ENCODE results near the gene ABTB2.

The ABTB2 gene

DNA sequence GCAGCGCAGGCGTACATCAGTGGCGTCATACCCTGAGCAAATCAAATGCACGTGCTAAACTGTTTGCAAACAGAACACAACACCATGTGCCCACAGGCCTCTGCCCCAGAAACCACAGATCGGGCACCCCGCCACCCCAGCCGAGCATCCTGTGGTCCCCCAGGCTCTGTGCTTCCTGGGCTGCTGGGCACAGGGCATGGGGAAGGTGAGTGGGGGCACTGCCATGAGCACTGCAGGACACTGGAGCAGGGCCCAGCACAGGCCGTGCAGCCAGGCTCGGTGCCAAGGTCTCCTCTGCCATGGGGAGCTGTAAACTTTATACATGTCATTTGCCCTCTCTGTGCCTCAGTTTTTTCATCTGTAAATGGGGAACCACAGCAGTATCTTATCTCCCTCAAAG, 189.8 kb downstream of the ABTB2 start:
- TF ChIP-seq, protein P1, sequence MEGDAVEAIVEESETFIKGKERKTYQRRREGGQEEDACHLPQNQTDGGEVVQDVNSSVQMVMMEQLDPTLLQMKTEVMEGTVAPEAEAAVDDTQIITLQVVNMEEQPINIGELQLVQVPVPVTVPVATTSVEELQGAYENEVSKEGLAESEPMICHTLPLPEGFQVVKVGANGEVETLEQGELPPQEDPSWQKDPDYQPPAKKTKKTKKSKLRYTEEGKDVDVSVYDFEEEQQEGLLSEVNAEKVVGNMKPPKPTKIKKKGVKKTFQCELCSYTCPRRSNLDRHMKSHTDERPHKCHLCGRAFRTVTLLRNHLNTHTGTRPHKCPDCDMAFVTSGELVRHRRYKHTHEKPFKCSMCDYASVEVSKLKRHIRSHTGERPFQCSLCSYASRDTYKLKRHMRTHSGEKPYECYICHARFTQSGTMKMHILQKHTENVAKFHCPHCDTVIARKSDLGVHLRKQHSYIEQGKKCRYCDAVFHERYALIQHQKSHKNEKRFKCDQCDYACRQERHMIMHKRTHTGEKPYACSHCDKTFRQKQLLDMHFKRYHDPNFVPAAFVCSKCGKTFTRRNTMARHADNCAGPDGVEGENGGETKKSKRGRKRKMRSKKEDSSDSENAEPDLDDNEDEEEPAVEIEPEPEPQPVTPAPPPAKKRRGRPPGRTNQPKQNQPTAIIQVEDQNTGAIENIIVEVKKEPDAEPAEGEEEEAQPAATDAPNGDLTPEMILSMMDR (IDR thresholded peaks at IDR 0.05; ENCODE audit: low read depth, low read length): no peak
- DNase-seq (ENCODE audit: extremely low read depth, low read depth): no peak

DNA sequence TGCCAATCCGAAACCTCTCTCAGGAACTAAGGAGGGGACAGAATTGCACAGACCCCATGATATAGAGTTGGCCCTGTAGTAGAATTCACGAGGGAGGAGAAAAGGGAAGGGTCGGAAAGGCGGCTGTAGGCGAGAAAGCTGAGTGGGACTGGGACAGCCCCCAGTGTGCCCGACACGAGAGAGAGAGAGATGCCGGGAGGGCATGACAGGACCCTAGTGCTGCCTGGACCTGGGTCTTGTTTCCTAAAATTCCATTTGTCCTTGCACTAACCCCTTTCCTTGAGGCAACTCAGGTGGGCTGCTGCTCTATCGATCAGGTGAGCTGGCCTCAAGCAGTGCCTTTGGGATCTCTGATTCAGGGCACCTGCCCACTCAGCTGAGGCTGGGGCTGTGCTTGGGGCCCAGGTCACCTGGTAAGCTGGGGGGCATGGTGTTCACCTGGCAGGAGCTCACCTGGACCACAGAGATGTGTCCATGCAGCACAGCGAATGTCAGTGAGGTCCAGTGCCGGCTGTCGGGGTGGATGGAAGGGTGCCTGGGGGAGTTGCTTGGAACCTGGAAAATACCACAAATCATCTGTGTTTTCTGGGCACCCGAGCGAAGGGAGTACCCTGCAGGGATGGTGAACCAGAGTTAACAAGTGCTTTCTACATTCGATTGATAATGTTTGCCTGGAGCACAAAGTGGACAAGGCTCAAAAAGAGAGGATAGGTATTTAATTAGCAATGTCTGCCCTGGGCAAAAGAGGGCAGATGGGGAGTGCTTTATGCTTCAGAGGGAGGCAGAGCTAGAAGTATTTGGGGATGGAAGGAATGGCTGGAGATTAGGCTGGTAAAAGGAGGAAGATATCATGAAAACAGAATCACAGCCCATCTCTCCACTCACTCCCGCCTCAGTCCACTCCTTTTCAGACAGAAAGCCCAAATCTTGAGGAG, 190.7 kb downstream of the ABTB2 start:
- DNase-seq (ENCODE audit: extremely low read depth, low read depth): no peak
- TF ChIP-seq, protein P1 (IDR thresholded peaks at IDR 0.05; ENCODE audit: low read depth, low read length): no peak

DNA sequence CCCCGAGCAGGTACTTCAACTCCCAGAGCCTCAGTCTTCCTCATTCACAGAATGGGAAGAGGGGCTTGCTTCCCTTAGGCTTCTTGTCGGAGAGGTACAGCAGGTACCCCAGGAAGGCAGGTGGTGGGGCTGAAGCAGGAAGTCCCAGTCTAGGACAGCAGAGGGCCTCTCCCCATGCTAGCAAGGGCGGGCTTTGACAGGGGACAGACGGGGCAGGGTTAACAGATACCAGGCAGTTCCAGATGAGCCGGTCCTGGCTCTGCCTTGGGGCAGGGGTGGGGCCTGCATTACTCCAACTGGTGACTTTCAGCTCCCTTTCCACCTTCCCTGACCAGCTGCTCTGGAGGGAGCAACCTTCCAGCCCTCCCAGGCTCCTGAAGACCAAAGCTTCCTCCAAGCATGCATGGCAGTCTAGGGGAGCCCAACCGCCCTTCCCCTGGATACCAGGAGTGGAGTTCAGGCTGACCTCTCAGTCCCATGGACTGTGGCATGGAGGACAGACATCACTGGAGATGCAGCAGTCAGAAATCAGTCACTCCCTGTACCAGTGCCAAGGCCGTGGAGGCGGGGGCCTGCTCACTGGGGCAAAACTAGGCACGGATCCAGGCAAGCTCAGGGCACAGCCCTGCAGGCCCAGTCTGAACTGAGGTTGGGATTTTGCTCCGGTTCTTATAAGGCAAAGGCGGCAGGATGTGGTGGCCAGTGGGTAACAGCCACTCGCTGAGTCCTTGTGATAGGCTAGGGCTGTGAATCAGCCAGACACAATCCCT, 191.8 kb downstream of the ABTB2 start:
- TF ChIP-seq, protein P1 (IDR thresholded peaks at IDR 0.05; ENCODE audit: low read depth, low read length): no peak
- no peak for DNase-seq (ENCODE audit: extremely low read depth, low read depth)

DNA sequence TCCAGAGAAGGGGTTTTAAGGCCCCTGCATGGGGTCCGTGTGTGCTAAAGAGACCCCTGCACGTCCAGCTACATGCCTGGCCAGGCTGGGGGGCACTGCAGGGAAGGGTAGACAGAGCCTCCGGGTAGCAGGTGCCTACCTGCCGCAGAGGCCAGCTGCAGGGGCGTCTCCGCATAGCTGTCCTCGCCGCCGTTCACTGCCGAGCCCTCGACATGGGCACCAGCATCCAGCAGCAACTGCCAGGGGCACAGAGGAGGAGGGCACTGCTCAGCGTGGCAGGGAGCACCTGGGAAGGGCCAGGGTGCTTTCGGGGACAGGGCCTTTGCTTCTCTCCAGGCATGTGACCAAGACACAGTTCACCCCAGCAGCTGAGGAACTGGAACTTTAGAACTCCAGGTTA, 192.7 kb downstream of the ABTB2 start:
- no peak for DNase-seq (ENCODE audit: extremely low read depth, low read depth)
- TF ChIP-seq, protein P1 (IDR thresholded peaks at IDR 0.05; ENCODE audit: low read depth, low read length): no peak

DNA sequence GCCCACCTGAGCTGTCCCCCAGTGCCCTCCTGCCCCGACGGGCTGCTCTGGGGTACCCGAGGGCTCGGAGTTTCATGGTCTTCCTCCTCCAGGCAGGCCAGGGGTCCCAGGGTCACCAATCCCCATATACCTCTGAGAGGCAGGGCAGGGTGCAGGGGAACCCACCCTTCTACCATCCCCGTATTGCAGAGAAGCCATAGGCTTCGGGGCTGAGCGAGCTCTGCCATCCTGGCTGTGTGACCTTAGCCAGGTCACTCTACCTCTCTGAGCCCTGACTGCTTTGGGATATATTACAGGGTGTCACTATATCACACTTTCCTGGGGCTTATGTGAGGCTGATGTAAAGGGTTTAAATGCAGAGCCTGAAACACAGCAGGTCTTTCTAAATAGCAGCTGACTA, 195.0 kb downstream of the ABTB2 start:
- TF ChIP-seq, protein P1 (IDR thresholded peaks at IDR 0.05; ENCODE audit: low read depth, low read length): no peak
- DNase-seq (ENCODE audit: extremely low read depth, low read depth): no peak

DNA sequence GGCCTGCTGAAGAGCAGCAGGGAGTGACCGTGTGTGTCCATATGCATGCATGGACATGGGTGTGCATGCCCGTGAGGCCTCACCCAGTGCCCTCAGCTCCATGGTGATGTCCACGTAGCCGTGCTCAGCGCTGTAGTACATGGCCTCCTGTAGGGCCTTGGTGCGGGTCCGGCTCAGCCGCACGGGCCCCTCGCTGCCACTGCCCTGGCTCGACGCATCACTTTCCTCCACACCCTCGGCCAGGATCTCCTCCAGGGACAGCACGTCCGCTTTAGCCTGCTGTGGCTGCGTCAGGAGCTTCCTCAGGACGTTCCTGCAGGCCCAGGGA, 195.4 kb downstream of the ABTB2 start:
- no peak for DNase-seq (ENCODE audit: extremely low read depth, low read depth)
- TF ChIP-seq, protein P1 (IDR thresholded peaks at IDR 0.05; ENCODE audit: low read depth, low read length): no peak

All from AG09319 (cell line).